Measurements from ENCODE around the gene THOC7. TPM values are rescaled to one million over a fixed set of nuclear protein-coding genes. Genes with fewer than 3 reads are reported as not detected.

The THOC7 gene
- total RNA-seq, 1 donor from 2014 or later, result 48.9 TPM

DNA sequence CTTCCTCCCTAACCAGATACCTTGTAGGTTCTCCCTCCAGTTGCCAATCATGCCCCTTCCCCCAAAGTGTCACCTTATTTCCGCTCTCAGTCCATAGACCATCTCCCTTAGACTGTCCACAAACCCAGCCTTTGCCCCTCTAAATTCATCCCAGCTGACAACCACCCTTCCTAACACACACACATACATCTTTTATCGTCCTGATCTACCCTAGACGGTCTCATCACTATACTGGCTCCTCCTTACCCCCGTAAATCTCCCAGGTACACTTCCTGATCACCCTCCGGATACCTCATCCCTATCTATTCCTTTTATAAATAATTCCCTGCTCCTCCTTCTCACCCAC is 828 bp downstream of the THOC7 start:
- no peaks in the 10 kb centered on the region for H3K27me3 Mint-ChIP-seq (ENCODE audit: low read depth)

DNA sequence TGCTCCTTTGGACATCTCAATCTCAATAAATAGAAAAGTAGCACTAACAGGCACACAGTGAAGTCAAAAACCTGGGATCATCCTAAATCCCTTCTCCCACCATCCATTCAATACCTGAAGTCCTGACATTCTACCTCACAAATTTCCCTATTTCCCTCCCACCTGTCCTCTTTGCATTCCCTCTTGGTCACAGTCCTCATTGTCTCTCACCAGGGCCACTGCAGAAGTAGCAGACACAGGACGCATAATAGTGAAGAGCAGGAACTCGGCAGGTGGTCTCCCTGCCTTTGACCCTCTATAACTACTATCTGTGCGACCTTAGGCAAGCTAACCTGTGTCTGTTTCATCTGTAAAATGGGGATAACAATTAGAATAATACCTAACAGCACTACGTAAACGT is 2.3 kb downstream of the THOC7 start:
- Mint-ChIP-seq H3K4me3 (ENCODE audit: unreplicated experiment) (no peak overlapping the region), H3K36me3 (ENCODE audit: low read depth) (no peaks in the 10 kb centered on the region), H3K9me3 (ENCODE audit: low read depth) (no peaks in the 10 kb centered on the region), H3K27me3 (ENCODE audit: low read depth) (no peaks in the 10 kb centered on the region), H3K27ac (ENCODE audit: unreplicated experiment) (no peak overlapping the region), H3K4me1 (ENCODE audit: low read depth) (peaks cover 31% of the 10 kb centered on the region)
- TF ChIP-seq, protein P1, sequence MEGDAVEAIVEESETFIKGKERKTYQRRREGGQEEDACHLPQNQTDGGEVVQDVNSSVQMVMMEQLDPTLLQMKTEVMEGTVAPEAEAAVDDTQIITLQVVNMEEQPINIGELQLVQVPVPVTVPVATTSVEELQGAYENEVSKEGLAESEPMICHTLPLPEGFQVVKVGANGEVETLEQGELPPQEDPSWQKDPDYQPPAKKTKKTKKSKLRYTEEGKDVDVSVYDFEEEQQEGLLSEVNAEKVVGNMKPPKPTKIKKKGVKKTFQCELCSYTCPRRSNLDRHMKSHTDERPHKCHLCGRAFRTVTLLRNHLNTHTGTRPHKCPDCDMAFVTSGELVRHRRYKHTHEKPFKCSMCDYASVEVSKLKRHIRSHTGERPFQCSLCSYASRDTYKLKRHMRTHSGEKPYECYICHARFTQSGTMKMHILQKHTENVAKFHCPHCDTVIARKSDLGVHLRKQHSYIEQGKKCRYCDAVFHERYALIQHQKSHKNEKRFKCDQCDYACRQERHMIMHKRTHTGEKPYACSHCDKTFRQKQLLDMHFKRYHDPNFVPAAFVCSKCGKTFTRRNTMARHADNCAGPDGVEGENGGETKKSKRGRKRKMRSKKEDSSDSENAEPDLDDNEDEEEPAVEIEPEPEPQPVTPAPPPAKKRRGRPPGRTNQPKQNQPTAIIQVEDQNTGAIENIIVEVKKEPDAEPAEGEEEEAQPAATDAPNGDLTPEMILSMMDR (IDR thresholded peaks at IDR 0.05), result no peak
- no peak for DNase-seq (ENCODE audit: low spot score)

More for the DNA sequence above, 828 bp downstream of the THOC7 start:
- no peak for DNase-seq (ENCODE audit: low spot score)
- H3K4me3 Mint-ChIP-seq (ENCODE audit: unreplicated experiment), result peak overlapping the region; percentile 92
- TF ChIP-seq, protein P1 (IDR thresholded peaks at IDR 0.05), result no peak
- peak overlapping the region; percentile 89 for H3K27ac Mint-ChIP-seq (ENCODE audit: unreplicated experiment)
- H3K36me3 Mint-ChIP-seq (ENCODE audit: low read depth), result peaks cover 2% of the 10 kb centered on the region
- peaks cover 26% of the 10 kb centered on the region for H3K4me1 Mint-ChIP-seq (ENCODE audit: low read depth)
- H3K9me3 Mint-ChIP-seq (ENCODE audit: low read depth), result no peaks in the 10 kb centered on the region

DNA sequence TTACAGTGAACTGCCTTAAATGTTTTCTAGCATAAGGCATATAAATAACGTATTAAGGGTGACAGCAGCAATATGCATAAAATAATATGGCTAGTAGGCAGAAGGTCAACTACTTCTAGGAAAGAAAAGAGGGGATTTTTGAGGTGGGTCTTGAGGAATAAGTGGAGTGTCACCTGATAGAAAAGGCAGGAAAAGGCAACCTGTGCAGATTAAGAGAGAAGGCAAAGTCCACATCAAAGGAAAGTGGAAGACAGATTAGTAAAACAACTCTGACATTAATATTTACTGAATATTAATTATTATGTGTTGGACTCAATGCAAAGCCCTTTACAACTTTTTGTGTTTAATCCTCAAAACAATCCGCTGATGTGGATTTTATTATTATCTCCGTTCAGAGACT is 2.8 kb downstream of the THOC7 start:
- DNase-seq (ENCODE audit: low spot score), result no peak
- Mint-ChIP-seq H3K4me1 (ENCODE audit: low read depth) (peaks cover 31% of the 10 kb centered on the region), H3K27me3 (ENCODE audit: low read depth) (no peaks in the 10 kb centered on the region), H3K9me3 (ENCODE audit: low read depth) (no peaks in the 10 kb centered on the region), H3K36me3 (ENCODE audit: low read depth) (no peaks in the 10 kb centered on the region), H3K4me3 (ENCODE audit: unreplicated experiment) (no peak overlapping the region), H3K27ac (ENCODE audit: unreplicated experiment) (no peak overlapping the region)
- TF ChIP-seq, protein P1 (IDR thresholded peaks at IDR 0.05), result no peak

DNA sequence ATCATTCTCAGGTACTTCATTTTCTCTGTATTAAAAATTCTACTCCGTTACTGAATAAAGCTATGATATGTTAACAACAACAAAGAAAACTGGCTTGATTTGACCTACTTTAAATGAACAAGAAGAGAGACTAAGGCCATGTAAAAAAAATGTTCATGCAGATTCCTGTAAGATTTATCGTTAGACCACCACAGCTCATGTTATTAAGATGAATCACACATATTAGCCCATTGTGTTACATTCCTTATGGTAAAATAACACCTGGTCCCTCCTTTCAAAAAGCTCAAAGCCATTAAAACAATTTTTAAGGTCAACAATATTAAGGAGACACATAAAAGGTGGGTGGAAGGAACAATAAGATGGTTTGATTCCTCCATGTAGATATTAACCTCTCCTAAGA is 6.3 kb downstream of the THOC7 start:
- Mint-ChIP-seq H3K4me1 (ENCODE audit: low read depth) (peaks cover 14% of the 10 kb centered on the region), H3K27me3 (ENCODE audit: low read depth) (no peaks in the 10 kb centered on the region), H3K36me3 (ENCODE audit: low read depth) (no peaks in the 10 kb centered on the region), H3K27ac (ENCODE audit: unreplicated experiment) (no peak overlapping the region), H3K4me3 (ENCODE audit: unreplicated experiment) (no peak overlapping the region), H3K9me3 (ENCODE audit: low read depth) (no peaks in the 10 kb centered on the region)
- TF ChIP-seq, protein P1 (IDR thresholded peaks at IDR 0.05), result no peak
- no peak for DNase-seq (ENCODE audit: low spot score)

DNA sequence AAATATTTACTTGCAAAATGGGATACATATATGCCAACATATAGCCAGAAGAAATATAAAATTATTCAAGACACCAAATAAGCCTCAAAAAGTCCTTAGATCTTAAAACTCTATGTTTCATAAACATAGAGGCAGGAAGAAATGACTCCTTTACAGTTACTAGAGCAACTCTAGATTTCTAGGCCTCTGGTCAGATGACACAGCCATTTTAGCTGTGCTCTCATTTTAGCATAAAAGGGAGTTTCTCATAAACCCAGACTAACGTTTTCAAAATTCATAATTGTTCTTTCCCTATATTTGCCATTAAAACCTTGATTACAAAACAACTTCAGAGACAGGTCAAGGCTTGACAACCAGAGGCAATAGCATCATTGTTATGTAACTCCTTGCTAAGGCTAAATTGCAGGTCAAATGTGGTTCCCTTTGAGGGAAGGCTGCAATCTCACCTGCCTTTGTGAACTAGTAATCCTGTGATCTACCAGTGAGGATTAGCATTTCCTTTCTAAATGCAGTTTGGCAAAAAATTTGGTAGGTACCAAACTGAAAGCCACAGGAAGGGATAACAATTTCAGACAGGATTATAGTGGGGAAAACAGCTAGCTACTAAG is 8.2 kb downstream of the THOC7 start:
- Mint-ChIP-seq H3K27me3 (ENCODE audit: low read depth) (no peaks in the 10 kb centered on the region), H3K27ac (ENCODE audit: unreplicated experiment) (no peak overlapping the region), H3K4me3 (ENCODE audit: unreplicated experiment) (no peak overlapping the region), H3K4me1 (ENCODE audit: low read depth) (peaks cover 9% of the 10 kb centered on the region), H3K9me3 (ENCODE audit: low read depth) (no peaks in the 10 kb centered on the region), H3K36me3 (ENCODE audit: low read depth) (no peaks in the 10 kb centered on the region)
- no peak for DNase-seq (ENCODE audit: low spot score)
- TF ChIP-seq, protein P1 (IDR thresholded peaks at IDR 0.05), result no peak

All from chondrocyte (in vitro differentiated cells).